Lower lobe of right lung (tissue), 2 donors: ENCODE results near the gene EIF1B. TPM values are rescaled to one million over a fixed set of nuclear protein-coding genes. Genes with fewer than 3 reads are reported as not detected.
"Not testable (repeated sequence)": the region's sequence is repeated elsewhere in the genome, so short reads cannot be mapped to it uniquely, and the experiment has no call there.

Experiments
- ATAC-seq, 2 donors: fragments of 200-7000 bp; cut with Tn5 transposase; one replicate each; pipeline ENCODE4 v1.9.1; 2020 to 2022; ENCODE audit warnings: mild to moderate bottlenecking in 2 of 2, moderate library complexity in 2 of 2
- DNase-seq: peaks from one replicate; pipeline ENCODE4 v3.0.0-alpha.2; 2020
- H3K27ac ChIP-seq: fragments of 200-600 bp; one replicate; pipeline ENCODE4 v1.8.0; 2022
- H3K27me3 ChIP-seq: fragments of 200-600 bp; one replicate; pipeline ENCODE4 v1.8.0; 2022; ENCODE audit warnings: low read depth
- H3K36me3 ChIP-seq: fragments of 200-600 bp; one replicate; pipeline ENCODE4 v1.8.0; 2022; ENCODE audit warnings: mild to moderate bottlenecking
- H3K4me1 ChIP-seq: fragments of 200-600 bp; one replicate; pipeline ENCODE4 v1.8.0; 2022
- H3K4me3 ChIP-seq: fragments of 200-600 bp; one replicate; pipeline ENCODE4 v1.8.0; 2022; ENCODE audit warnings: mild to moderate bottlenecking
- H3K9me3 ChIP-seq: fragments of 200-600 bp; one replicate; pipeline ENCODE4 v1.8.0; 2022
- CTCF ChIP-seq: fragments of 200-600 bp; IDR thresholded peaks from one replicate; pipeline ENCODE4 v1.8.0; 2022; ENCODE audit warnings: antibody characterized with exemption, mild to moderate bottlenecking
- intact Hi-C: fragments of 100-400 bp; cut with DNase I; formaldehyde crosslinking; loops from one replicate; pipeline ENCODE4 v1.11.0; 2022
- total RNA-seq: library from RNA; stranded (reverse); fragmentation: NEBNext Ultra II Directional; extraction: Animal tissue kit (Norgen Biotek cat#: 25700); gene quantifications from one replicate; pipeline ENCODE4 v1.2.1, GENCODE V29; 2021
- donor health status: DM: no; HTN: yes; CAD: no; lungs with severe emphysema.

EIF1B gene
- total RNA-seq, 1 donor from 2014 or later: 55.5 TPM

- TF ChIP-seq CTCF: no peak
- no peak for DNase-seq
- H3K9me3 ChIP-seq: no peaks in the 10 kb centered on the region
- ATAC-seq: no peak
- H3K27ac ChIP-seq: no peak overlapping the region
- H3K4me1 ChIP-seq: no peaks in the 10 kb centered on the region
- intact Hi-C loops: no loop called here
- H3K36me3 ChIP-seq: no peaks in the 10 kb centered on the region
- no peak overlapping the region for H3K4me3 ChIP-seq
- H3K27me3 ChIP-seq: no peaks in the 10 kb centered on the region
Observed at GRCh38 chr3:40268802-40269524, 40.5 kb upstream of the EIF1B start.

- Histone ChIP-seq H3K36me3 (no peaks in the 10 kb centered on the region), H3K4me1 (no peaks in the 10 kb centered on the region), H3K27me3 (no peaks in the 10 kb centered on the region), H3K9me3 (no peaks in the 10 kb centered on the region), H3K27ac (no peak overlapping the region), H3K4me3 (no peak overlapping the region)
- DNase-seq: no peak
- intact Hi-C loops: no loop called here
- no peak for TF ChIP-seq CTCF
- no peak for ATAC-seq
Observed at GRCh38 chr3:40278791-40279190, 30.7 kb upstream of the EIF1B start.

- H3K9me3 ChIP-seq: no peaks in the 10 kb centered on the region
- DNase-seq (no peak), ATAC-seq (no peak)
- no peaks in the 10 kb centered on the region for H3K27me3 ChIP-seq
- intact Hi-C loops: no loop called here
- no peak overlapping the region for H3K27ac ChIP-seq
- TF ChIP-seq CTCF: no peak
- no peaks in the 10 kb centered on the region for H3K4me1 ChIP-seq
- no peaks in the 10 kb centered on the region for H3K36me3 ChIP-seq
- no peak overlapping the region for H3K4me3 ChIP-seq
Observed at GRCh38 chr3:40281995-40282394, 27.5 kb upstream of the EIF1B start.

GRCh38 chr3:40283057-40283456, 26.4 kb upstream of the EIF1B start:
- H3K9me3 ChIP-seq, intact Hi-C loops, H3K36me3 ChIP-seq, H3K4me3 ChIP-seq, H3K27ac ChIP-seq, ATAC-seq, DNase-seq, H3K4me1 ChIP-seq, H3K27me3 ChIP-seq: not testable (repeated sequence)

- H3K4me1 ChIP-seq: no peaks in the 10 kb centered on the region
- intact Hi-C loops: no loop called here
- no peak for TF ChIP-seq CTCF
- H3K27me3 ChIP-seq: no peaks in the 10 kb centered on the region
- DNase-seq (no peak), ATAC-seq (no peak)
- no peak overlapping the region for H3K27ac ChIP-seq
- no peaks in the 10 kb centered on the region for H3K36me3 ChIP-seq
- no peaks in the 10 kb centered on the region for H3K9me3 ChIP-seq
- no peak overlapping the region for H3K4me3 ChIP-seq
Observed at GRCh38 chr3:40287248-40287647, 22.3 kb upstream of the EIF1B start.

GRCh38 chr3:40290396-40290795, 19.1 kb upstream of the EIF1B start:
- Histone ChIP-seq H3K4me3 (no peak overlapping the region), H3K27me3 (no peaks in the 10 kb centered on the region), H3K4me1 (no peaks in the 10 kb centered on the region), H3K9me3 (no peaks in the 10 kb centered on the region), H3K36me3 (no peaks in the 10 kb centered on the region), H3K27ac (no peak overlapping the region)
- DNase-seq (no peak), ATAC-seq (peak; percentile 11 to 30)
- intact Hi-C loops: no loop called here
- no peak for TF ChIP-seq CTCF
